Panc1 (cell line): Measurements from ENCODE around the gene FRG2B. TPM values are rescaled to one million over a fixed set of nuclear protein-coding genes. Genes with fewer than 3 reads are reported as not detected.
"Not testable (repeated sequence)": the region's sequence is repeated elsewhere in the genome, so short reads cannot be mapped to it uniquely, and the experiment has no call there.

Experiments
- ATAC-seq: fragments of 200-7000 bp; cut with Tn5 transposase; 2 replicates; pipeline ENCODE4 v1.9.1; 2020; ENCODE audit warnings: mild to moderate bottlenecking, moderate library complexity
- BruUV-seq: library from RNA; stranded (reverse); fragments of 400-500 nt; replicated peaks from 2 replicates; lab custom pipeline; 2021; lab: Mats Ljungman, UMichigan
- CTCF ChIA-PET: fragments of 300-600 bp; sonication (Branson Sonifier 250); formaldehyde crosslinking; loops from one replicate; lab custom pipeline; 2022; ENCODE audit warnings: antibody characterized with exemption; lab: Charles Lee
- POLR2A ChIA-PET: fragments of 300-600 bp; sonication (Branson Sonifier 250); formaldehyde crosslinking; loops from one replicate; lab custom pipeline; 2022; ENCODE audit warnings: antibody characterized with exemption; lab: Charles Lee
- DNase-seq: peaks from one replicate; pipeline ENCODE4 v3.0.0-alpha.2; 2010; ENCODE audit warnings: low read depth, low spot score
- H3K27ac ChIP-seq: 2 replicates; pipeline ENCODE4 v1.5.1; 2011; ENCODE audit warnings: mild to moderate bottlenecking, low read length, inconsistent platforms
- H3K27me3 ChIP-seq: fragments of 200-500 bp; sonication (Bioruptor generic); 2 replicates; pipeline ENCODE4 v1.6.0; 2014; ENCODE audit warnings: low read length, inconsistent platforms; ENCODE audit not compliant: control insufficient read depth, insufficient read depth
- H3K36me3 ChIP-seq: fragments of 200-500 bp; sonication (Bioruptor generic); 2 replicates; pipeline ENCODE4 v1.5.1; 2014; ENCODE audit warnings: inconsistent platforms, mild to moderate bottlenecking, low read length, moderate library complexity; ENCODE audit not compliant: control insufficient read depth, insufficient read depth
- H3K4me1 ChIP-seq: 2 replicates; pipeline ENCODE4 v1.5.1; 2011; ENCODE audit warnings: inconsistent platforms, mild to moderate bottlenecking, low read length, moderate library complexity; ENCODE audit not compliant: control insufficient read depth, insufficient read depth
- H3K4me3 ChIP-seq, 2 experiments: 2 replicates each; pipeline ENCODE4 v1.5.1; 2011 to 2012; ENCODE audit warnings: low read depth in 2 of 2, low read length in 2 of 2, mild to moderate bottlenecking in 2 of 2, inconsistent platforms in 1 of 2, moderate library complexity in 1 of 2
- H3K9me3 ChIP-seq: fragments of 200-500 bp; sonication (Bioruptor generic); 2 replicates; pipeline ENCODE4 v1.5.1; 2014; ENCODE audit warnings: low read depth, mild to moderate bottlenecking, inconsistent platforms, low read length, moderate library complexity; ENCODE audit not compliant: control insufficient read depth, insufficient read depth
- in situ Hi-C: cut with HindIII; loops from 2 replicates; pipeline ENCODE4 v1.10.0; 2016; ENCODE audit warnings: low sequenced_read_pairs, low pct_unique_long_range_greater_than_20kb
- intact Hi-C: fragments of 100-400 bp; cut with micrococcal nuclease; formaldehyde crosslinking; loops from one replicate; pipeline ENCODE4 v1.10.0; 2022; ENCODE audit not compliant: unreplicated experiment
- total RNA-seq: library from RNA; stranded (reverse); gene quantifications from one replicate; pipeline ENCODE4 v1.2.1, GENCODE V29; 2021; ENCODE audit not compliant: unreplicated experiment
- TF ChIP-seq, protein P1 (sequence below): fragments of 450-650 bp; IDR thresholded peaks from 2 replicates; pipeline ENCODE4 v1.5.1; 2017; ENCODE audit warnings: mild to moderate bottlenecking

Gene FRG2B
- total RNA-seq, 1 experiment from 2014 or later = not detected

DNA sequence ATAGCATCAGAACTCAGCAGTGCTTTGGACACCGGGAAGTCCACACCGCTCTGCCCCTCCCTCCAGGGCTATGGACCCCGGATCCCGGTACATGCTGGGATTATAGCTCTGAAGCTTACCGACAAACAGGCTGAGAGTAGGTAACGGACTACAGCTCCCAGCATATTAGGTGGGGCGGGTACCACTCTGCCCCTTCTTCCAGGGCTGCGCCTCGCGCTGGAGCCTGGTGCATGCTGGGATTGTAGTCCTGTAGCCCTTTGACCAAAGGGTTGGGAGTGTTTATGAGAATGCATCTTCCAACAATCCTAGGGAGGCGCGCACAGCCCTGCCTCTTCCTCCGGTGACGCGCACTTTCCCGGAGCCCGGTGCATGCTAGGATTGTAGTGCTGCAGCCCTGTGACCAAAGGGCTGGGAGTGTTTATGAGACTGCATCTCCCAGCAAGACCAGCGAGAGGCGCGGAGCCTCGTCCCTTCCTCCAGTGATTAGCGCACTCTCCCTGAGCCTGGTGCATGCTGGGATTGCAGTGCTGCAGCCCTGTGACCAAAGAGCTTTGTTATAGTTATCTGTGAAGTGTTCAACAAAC is 22.4 kb upstream of the FRG2B start:
- DNase-seq, H3K9me3 ChIP-seq, H3K36me3 ChIP-seq, CTCF ChIA-PET, in situ Hi-C loops, POLR2A ChIA-PET, H3K4me1 ChIP-seq, ATAC-seq, BruUV-seq, intact Hi-C loops, H3K27ac ChIP-seq, H3K27me3 ChIP-seq, H3K4me3 ChIP-seq: not testable (repeated sequence)

DNA sequence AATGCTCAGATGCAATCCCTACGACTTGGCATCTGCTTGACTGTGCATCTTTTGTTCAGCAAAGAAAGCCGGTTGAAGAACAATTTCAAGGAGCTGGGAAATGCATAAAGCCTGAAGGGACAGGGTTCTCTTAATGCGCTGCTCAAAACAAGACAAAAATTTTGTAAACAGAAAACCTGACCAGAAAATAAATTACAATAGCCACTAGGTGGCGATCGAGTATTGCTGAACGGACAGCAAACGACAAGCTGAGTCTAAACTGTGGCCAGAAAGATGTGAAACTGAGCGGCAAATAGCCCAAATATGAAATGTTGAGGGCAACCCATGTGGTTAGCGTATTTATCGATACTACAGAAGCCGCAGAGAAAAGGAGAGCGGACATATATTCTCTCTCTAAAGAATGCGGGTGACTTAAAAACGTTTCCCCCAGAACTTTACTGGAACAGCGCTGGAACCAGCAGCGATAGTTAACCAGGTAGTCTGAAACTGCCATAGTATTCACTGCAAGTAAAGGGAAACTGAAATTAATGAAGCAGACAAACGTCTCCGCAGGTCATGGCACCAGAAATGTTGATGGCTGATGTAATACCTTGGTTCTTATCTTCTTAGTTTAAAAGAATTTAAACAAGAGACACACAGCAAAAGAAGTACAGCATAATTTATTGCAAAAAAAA is 20.6 kb upstream of the FRG2B start:
- H3K9me3 ChIP-seq, BruUV-seq, H3K4me3 ChIP-seq, DNase-seq, CTCF ChIA-PET, in situ Hi-C loops, H3K27me3 ChIP-seq, POLR2A ChIA-PET, H3K4me1 ChIP-seq, H3K27ac ChIP-seq, intact Hi-C loops, H3K36me3 ChIP-seq: not testable (repeated sequence)
- TF ChIP-seq, protein P1, sequence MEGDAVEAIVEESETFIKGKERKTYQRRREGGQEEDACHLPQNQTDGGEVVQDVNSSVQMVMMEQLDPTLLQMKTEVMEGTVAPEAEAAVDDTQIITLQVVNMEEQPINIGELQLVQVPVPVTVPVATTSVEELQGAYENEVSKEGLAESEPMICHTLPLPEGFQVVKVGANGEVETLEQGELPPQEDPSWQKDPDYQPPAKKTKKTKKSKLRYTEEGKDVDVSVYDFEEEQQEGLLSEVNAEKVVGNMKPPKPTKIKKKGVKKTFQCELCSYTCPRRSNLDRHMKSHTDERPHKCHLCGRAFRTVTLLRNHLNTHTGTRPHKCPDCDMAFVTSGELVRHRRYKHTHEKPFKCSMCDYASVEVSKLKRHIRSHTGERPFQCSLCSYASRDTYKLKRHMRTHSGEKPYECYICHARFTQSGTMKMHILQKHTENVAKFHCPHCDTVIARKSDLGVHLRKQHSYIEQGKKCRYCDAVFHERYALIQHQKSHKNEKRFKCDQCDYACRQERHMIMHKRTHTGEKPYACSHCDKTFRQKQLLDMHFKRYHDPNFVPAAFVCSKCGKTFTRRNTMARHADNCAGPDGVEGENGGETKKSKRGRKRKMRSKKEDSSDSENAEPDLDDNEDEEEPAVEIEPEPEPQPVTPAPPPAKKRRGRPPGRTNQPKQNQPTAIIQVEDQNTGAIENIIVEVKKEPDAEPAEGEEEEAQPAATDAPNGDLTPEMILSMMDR = peak; percentile 41
- peak; percentile 89 for ATAC-seq

DNA sequence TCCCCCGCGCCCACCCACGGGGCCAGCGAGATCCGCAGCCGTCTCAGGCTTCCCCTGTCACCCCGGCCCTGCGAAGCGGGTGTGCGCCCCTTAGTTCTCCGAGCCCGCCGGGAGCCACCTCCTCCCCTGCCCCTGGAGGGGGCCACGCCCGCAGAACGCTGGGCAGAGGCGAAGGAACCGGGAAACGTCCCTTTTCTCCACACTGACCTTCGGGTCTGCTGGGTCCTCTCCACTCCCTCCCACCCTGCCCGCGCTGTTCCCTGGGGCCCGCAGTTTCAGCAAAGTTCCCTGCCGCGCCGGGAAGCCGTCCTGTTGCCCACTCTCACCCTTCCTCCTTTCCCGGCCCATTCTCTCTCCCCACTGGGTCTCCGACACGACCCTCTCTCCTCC is 11.2 kb upstream of the FRG2B start:
- BruUV-seq, H3K27me3 ChIP-seq, in situ Hi-C loops, DNase-seq, H3K9me3 ChIP-seq, H3K27ac ChIP-seq, H3K36me3 ChIP-seq, intact Hi-C loops, POLR2A ChIA-PET, H3K4me1 ChIP-seq, CTCF ChIA-PET: not testable (repeated sequence)
- peak; percentile 45; the same call in 1 of the 2 replicates for ATAC-seq
- peak overlapping the region; percentile 30 to 32; a peak in 3 of 4 replicates for H3K4me3 ChIP-seq

DNA sequence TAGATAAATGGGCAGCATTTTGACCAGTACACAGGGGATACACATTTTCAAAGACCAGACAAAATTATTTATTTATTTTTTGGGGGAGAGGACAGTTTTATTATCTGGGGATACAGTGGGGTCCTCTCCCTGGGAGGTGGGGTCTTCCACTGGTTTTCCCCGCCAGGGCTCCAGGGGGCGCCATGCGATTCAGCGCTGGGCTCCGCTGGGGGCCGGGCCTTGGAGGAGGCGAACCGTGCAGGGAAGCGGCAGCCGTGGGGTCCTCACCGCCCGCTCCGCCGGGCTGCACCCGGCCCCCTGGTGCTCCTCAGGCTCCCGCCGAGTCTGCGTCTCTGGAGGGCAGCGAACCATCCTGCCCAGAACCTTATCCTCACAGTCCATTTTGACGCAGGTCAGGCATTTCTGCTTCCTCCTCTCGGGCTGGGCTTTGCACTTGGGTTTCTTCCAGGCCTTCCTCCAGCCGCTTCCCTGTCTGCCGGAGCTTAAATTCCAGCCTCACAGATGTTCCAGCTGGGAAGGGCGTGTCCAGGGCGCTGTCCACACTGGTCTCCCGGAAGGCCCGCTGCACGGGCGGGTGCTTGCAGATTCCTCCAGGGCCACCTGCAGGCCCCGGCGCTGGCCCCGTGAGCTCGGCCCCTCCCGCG is 10.7 kb upstream of the FRG2B start:
- TF ChIP-seq, protein P1 = peak; percentile 34
- H3K4me3 ChIP-seq = peak overlapping the region in 1 of 2 experiments; percentile 32; a peak in 2 of 4 replicates
- in situ Hi-C loops, POLR2A ChIA-PET, H3K27ac ChIP-seq, CTCF ChIA-PET, H3K9me3 ChIP-seq, BruUV-seq, H3K4me1 ChIP-seq, H3K27me3 ChIP-seq, H3K36me3 ChIP-seq, intact Hi-C loops, DNase-seq: not testable (repeated sequence)
- peak; percentile 80 for ATAC-seq

DNA sequence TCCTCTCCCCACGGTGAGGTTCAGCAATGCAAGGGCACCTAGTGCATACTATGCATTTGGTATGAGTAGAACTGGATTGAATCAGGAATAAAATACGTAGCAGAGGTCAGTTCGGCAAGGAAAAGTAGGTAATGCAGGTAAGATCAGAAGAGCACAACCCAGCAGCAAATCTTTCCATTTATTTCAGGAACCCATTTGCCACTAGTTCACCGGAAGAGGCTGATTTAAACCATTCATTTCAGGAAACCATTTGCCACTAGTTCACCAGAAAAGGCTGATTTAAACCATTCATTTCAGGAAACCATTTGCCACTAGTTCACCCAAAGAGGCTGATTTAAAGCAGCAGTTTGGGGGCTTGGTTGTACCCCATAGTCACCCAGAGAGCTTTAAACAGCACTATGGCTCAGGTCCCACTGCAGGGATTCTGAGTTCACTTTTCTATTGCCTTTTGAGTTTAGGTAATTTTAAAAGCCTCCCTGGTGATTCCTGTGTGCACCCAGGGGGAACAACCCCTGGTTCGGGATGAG is 4.2 kb upstream of the FRG2B start:
- POLR2A ChIA-PET, H3K9me3 ChIP-seq, DNase-seq, in situ Hi-C loops, H3K4me1 ChIP-seq, H3K27ac ChIP-seq, H3K27me3 ChIP-seq, H3K4me3 ChIP-seq, H3K36me3 ChIP-seq, BruUV-seq, CTCF ChIA-PET, ATAC-seq, intact Hi-C loops: not testable (repeated sequence)

DNA sequence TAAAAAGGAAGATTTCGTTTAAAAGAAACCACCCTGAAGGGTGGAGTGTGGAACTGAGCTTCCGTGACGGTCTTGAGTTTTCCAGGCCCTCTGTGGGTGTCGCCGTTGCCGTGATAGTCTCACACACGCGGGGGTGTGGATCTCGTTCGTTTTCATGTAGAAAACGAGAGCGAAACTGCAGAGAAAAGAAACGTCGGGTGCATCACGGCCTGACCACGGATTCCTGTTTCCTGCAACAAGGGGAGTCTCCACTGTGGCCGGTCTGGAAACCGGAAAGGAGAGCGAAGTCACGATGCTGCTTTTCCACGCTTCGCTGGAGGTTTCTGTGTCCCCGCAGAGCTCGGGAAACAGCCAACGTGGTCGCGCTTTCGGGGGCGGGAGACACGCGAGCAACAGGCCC is 4.1 kb downstream of the FRG2B start:
- H3K27me3 ChIP-seq, CTCF ChIA-PET, in situ Hi-C loops, H3K27ac ChIP-seq, H3K36me3 ChIP-seq, H3K4me1 ChIP-seq, intact Hi-C loops, ATAC-seq, POLR2A ChIA-PET, BruUV-seq, DNase-seq, H3K9me3 ChIP-seq, H3K4me3 ChIP-seq: not testable (repeated sequence)
